ENCODE measurements around the gene AURKA. TPM values are rescaled to one million over a fixed set of nuclear protein-coding genes. Genes with fewer than 3 reads are reported as not detected.

The AURKA gene
- total and polyA plus RNA-seq, 2 donors (not counting 1 experiment from before 2014, with no cell fraction given), result 27.7 to 32.7 TPM

DNA sequence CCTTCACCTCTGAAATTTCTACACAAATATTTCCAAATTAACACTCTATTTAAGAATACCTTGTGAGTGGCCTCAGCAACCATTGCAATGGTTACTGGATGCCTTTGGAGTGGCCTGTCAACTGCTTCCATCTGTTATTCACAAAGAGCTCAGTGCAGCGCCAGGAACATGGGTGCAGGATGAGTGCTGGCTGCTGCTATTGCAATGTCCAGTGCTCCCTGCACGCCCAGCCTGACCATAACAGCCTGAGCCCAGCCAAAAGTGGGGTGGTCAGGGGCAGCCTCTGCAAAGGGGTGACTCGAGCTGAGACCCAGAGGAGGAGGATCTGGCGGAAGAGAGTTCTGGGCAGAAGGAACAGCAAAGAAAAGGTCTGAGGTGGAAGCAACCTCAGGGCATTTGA, 38.4 kb upstream of the AURKA start:
- TF ChIP-seq, protein P1, sequence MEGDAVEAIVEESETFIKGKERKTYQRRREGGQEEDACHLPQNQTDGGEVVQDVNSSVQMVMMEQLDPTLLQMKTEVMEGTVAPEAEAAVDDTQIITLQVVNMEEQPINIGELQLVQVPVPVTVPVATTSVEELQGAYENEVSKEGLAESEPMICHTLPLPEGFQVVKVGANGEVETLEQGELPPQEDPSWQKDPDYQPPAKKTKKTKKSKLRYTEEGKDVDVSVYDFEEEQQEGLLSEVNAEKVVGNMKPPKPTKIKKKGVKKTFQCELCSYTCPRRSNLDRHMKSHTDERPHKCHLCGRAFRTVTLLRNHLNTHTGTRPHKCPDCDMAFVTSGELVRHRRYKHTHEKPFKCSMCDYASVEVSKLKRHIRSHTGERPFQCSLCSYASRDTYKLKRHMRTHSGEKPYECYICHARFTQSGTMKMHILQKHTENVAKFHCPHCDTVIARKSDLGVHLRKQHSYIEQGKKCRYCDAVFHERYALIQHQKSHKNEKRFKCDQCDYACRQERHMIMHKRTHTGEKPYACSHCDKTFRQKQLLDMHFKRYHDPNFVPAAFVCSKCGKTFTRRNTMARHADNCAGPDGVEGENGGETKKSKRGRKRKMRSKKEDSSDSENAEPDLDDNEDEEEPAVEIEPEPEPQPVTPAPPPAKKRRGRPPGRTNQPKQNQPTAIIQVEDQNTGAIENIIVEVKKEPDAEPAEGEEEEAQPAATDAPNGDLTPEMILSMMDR (conservative IDR thresholded peaks at IDR 0.05 in 1 of 2, IDR thresholded peaks at IDR 0.05 in 1 of 2; ENCODE audit: low read depth in 1 of 2, low read length in 2 of 2), result no peak
- TF ChIP-seq EZH2 (IDR thresholded peaks at IDR 0.05; ENCODE audit: low read length, missing control alignments), result no peak
- Histone ChIP-seq H3K4me2 (ENCODE audit: extremely low read depth, insufficient read depth, low read length) (peak overlapping the region; percentile 46), H3K4me1 (ENCODE audit: control insufficient read depth, extremely low read depth, insufficient read depth, low read length) (peaks cover 50% of the 10 kb centered on the region), H3K4me3 (replicated peaks in 1 of 4; ENCODE audit: control extremely low read depth in 1 of 4, insufficient read depth in 1 of 4, low read depth in 3 of 4, low read length in 4 of 4) (no peak overlapping the region), H4K20me1 (ENCODE audit: control insufficient read depth, extremely low read depth, insufficient read depth, low read length) (no peaks in the 10 kb centered on the region), H3K27me3 (ENCODE audit: control insufficient read depth, insufficient read depth, low read length) (no peaks in the 10 kb centered on the region), H2AFZ (ENCODE audit: low read length) (no peak overlapping the region), H3K9ac (ENCODE audit: insufficient read depth, low read length) (no peak overlapping the region), H3K79me2 (ENCODE audit: control insufficient read depth, insufficient read depth, low read length) (peaks cover 37% of the 10 kb centered on the region), H3K27ac (ENCODE audit: insufficient read depth, low read length) (peak overlapping the region; percentile 98), H3K9me3 (ENCODE audit: control insufficient read depth, insufficient read depth, low read depth, low read length) (no peaks in the 10 kb centered on the region), H3K36me3 (ENCODE audit: control insufficient read depth, insufficient read depth, low read length) (peaks cover 6% of the 10 kb centered on the region)
- peak in 1 of 2 donors; percentile 66 for DNase-seq (ENCODE audit: low read depth in 2 of 2)

DNA sequence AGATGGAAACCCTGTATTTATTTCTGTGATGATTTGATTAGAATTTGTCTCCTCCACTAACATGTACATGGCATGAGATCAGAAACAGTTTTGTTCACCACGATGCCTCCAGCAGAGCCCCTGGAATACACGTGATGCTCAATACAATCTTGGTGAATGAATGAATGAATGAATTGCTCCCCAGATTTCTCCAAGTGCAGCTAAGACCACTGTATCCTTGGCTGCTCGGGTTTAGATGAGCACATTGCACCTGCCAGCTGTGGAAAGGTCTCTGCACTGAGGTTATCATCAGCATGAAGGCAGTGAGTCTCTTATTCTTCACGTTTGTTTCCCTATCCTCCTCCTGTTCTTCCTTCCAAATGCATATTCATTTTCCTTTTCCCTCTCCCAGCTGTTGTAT, 37.9 kb upstream of the AURKA start:
- H3K4me2 ChIP-seq (ENCODE audit: extremely low read depth, insufficient read depth, low read length), result peak overlapping the region; percentile 59
- peak overlapping the region; percentile 98 for H3K27ac ChIP-seq (ENCODE audit: insufficient read depth, low read length)
- peak overlapping the region in 1 of 4 experiments; percentile 6 for H3K4me3 ChIP-seq (replicated peaks in 1 of 4; ENCODE audit: control extremely low read depth in 1 of 4, insufficient read depth in 1 of 4, low read depth in 3 of 4, low read length in 4 of 4)
- H4K20me1 ChIP-seq (ENCODE audit: control insufficient read depth, extremely low read depth, insufficient read depth, low read length), result no peaks in the 10 kb centered on the region
- DNase-seq (ENCODE audit: low read depth in 2 of 2), result no peak
- TF ChIP-seq EZH2 (IDR thresholded peaks at IDR 0.05; ENCODE audit: low read length, missing control alignments), result no peak
- TF ChIP-seq, protein P1 (conservative IDR thresholded peaks at IDR 0.05 in 1 of 2, IDR thresholded peaks at IDR 0.05 in 1 of 2; ENCODE audit: low read depth in 1 of 2, low read length in 2 of 2), result no peak
- H3K9me3 ChIP-seq (ENCODE audit: control insufficient read depth, insufficient read depth, low read depth, low read length), result no peaks in the 10 kb centered on the region
- no peak overlapping the region for H2AFZ ChIP-seq (ENCODE audit: low read length)
- H3K4me1 ChIP-seq (ENCODE audit: control insufficient read depth, extremely low read depth, insufficient read depth, low read length), result peaks cover 49% of the 10 kb centered on the region
- peaks cover 7% of the 10 kb centered on the region for H3K36me3 ChIP-seq (ENCODE audit: control insufficient read depth, insufficient read depth, low read length)
- no peaks in the 10 kb centered on the region for H3K27me3 ChIP-seq (ENCODE audit: control insufficient read depth, insufficient read depth, low read length)
- peaks cover 38% of the 10 kb centered on the region for H3K79me2 ChIP-seq (ENCODE audit: control insufficient read depth, insufficient read depth, low read length)
- H3K9ac ChIP-seq (ENCODE audit: insufficient read depth, low read length), result no peak overlapping the region

DNA sequence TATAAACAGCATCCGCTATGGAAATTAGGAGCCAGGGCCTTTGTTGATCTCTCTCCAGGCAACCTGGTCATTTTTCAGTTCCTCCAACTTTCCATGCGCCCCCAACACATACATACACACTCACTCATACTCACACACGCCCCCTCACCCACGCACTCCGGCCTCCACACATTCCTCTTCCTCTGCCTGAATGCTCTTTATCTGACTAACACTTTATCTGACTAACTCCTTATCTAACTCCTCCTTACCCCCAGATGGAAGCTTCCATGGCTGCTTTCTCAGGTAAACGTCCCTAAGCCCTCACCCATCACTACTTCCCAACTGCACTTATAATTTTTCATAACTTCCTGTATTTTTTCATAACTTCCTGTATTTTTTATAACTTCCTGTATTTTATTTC, 37.5 kb upstream of the AURKA start:
- H3K9me3 ChIP-seq (ENCODE audit: control insufficient read depth, insufficient read depth, low read depth, low read length), result no peaks in the 10 kb centered on the region
- DNase-seq (ENCODE audit: low read depth in 2 of 2), result peak in 1 of 2 donors; percentile 94
- no peaks in the 10 kb centered on the region for H4K20me1 ChIP-seq (ENCODE audit: control insufficient read depth, extremely low read depth, insufficient read depth, low read length)
- no peaks in the 10 kb centered on the region for H3K27me3 ChIP-seq (ENCODE audit: control insufficient read depth, insufficient read depth, low read length)
- peak overlapping the region; percentile 98 for H3K27ac ChIP-seq (ENCODE audit: insufficient read depth, low read length)
- peak overlapping the region in 1 of 4 experiments; percentile 5 for H3K4me3 ChIP-seq (replicated peaks in 1 of 4; ENCODE audit: control extremely low read depth in 1 of 4, insufficient read depth in 1 of 4, low read depth in 3 of 4, low read length in 4 of 4)
- H3K79me2 ChIP-seq (ENCODE audit: control insufficient read depth, insufficient read depth, low read length), result peaks cover 41% of the 10 kb centered on the region
- TF ChIP-seq, protein P1 (conservative IDR thresholded peaks at IDR 0.05 in 1 of 2, IDR thresholded peaks at IDR 0.05 in 1 of 2; ENCODE audit: low read depth in 1 of 2, low read length in 2 of 2), result no peak
- no peak for TF ChIP-seq EZH2 (IDR thresholded peaks at IDR 0.05; ENCODE audit: low read length, missing control alignments)
- H3K4me1 ChIP-seq (ENCODE audit: control insufficient read depth, extremely low read depth, insufficient read depth, low read length), result peaks cover 50% of the 10 kb centered on the region
- H3K4me2 ChIP-seq (ENCODE audit: extremely low read depth, insufficient read depth, low read length), result peak overlapping the region; percentile 59
- no peak overlapping the region for H3K9ac ChIP-seq (ENCODE audit: insufficient read depth, low read length)
- no peak overlapping the region for H2AFZ ChIP-seq (ENCODE audit: low read length)
- peaks cover 8% of the 10 kb centered on the region for H3K36me3 ChIP-seq (ENCODE audit: control insufficient read depth, insufficient read depth, low read length)

All from fibroblast of lung (primary cell).